ENCODE results near the gene CCDC102B.

CCDC102B gene

GRCh38 chr18:68919900-68920299 is 122.0 kb downstream of the CCDC102B start:
- no peak for TF ChIP-seq CTCF (IDR thresholded peaks at IDR 0.05; ENCODE audit: low read length, missing control alignments)
- no peak for DNase-seq (ENCODE audit: low read depth)
- no peak overlapping the region for H3K4me3 ChIP-seq (replicated peaks; ENCODE audit: low read depth, low read length)

- no peak for TF ChIP-seq CTCF (IDR thresholded peaks at IDR 0.05; ENCODE audit: low read length, missing control alignments)
- DNase-seq (ENCODE audit: low read depth): no peak
- H3K4me3 ChIP-seq (replicated peaks; ENCODE audit: low read depth, low read length): no peak overlapping the region
Observed at GRCh38 chr18:68922392-68922791, 124.5 kb downstream of the CCDC102B start.

- peak; percentile 11 for DNase-seq (ENCODE audit: low read depth)
- TF ChIP-seq CTCF (IDR thresholded peaks at IDR 0.05; ENCODE audit: low read length, missing control alignments): peak; percentile 22
- H3K4me3 ChIP-seq (replicated peaks; ENCODE audit: low read depth, low read length): no peak overlapping the region
Observed at GRCh38 chr18:68925268-68925667, 127.4 kb downstream of the CCDC102B start.

GRCh38 chr18:68928762-68929675 is 131.1 kb downstream of the CCDC102B start:
- TF ChIP-seq CTCF (IDR thresholded peaks at IDR 0.05; ENCODE audit: low read length, missing control alignments): no peak
- H3K4me3 ChIP-seq (replicated peaks; ENCODE audit: low read depth, low read length): no peak overlapping the region
- no peak for DNase-seq (ENCODE audit: low read depth)

GRCh38 chr18:68935686-68936085 is 137.8 kb downstream of the CCDC102B start:
- no peak for DNase-seq (ENCODE audit: low read depth)
- no peak overlapping the region for H3K4me3 ChIP-seq (replicated peaks; ENCODE audit: low read depth, low read length)
- TF ChIP-seq CTCF (IDR thresholded peaks at IDR 0.05; ENCODE audit: low read length, missing control alignments): no peak

- H3K4me3 ChIP-seq (replicated peaks; ENCODE audit: low read depth, low read length): no peak overlapping the region
- no peak for TF ChIP-seq CTCF (IDR thresholded peaks at IDR 0.05; ENCODE audit: low read length, missing control alignments)
- no peak for DNase-seq (ENCODE audit: low read depth)
Observed at GRCh38 chr18:68937029-68937599, 139.2 kb downstream of the CCDC102B start.
